GM19099 (cell line): ENCODE results near the gene TXNDC2.

Source experiments
- POLR2A ChIP-seq: IDR thresholded peaks from 3 replicates; pipeline ENCODE4 v1.6.1; 2011; ENCODE audit warnings: low read depth; ENCODE audit not compliant: insufficient read length; ENCODE audit errors: extremely low read depth

Gene TXNDC2

GRCh38 chr18:9928646-9929259, 43.0 kb downstream of the TXNDC2 start:
- TF ChIP-seq POLR2A = no peak

GRCh38 chr18:9930299-9930884, 44.6 kb downstream of the TXNDC2 start:
- no peak for TF ChIP-seq POLR2A

GRCh38 chr18:9931146-9931545, 45.4 kb downstream of the TXNDC2 start:
- no peak for TF ChIP-seq POLR2A

DNA sequence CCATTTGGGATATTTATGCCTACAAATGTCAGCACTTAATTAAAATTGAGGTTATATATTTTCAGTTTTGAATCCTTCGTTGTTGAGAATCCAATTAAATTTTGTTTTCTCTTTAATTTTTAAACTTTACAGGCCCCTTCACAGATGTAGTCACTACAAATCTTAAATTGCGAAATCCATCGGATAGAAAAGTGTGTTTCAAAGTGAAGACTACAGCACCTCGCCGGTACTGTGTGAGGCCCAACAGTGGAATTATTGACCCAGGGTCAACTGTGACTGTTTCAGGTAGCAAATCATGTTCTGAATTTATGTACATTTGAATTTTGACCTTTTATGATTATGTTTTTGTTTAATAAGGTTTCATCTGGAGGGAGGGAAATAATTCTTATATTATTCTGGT, 45.9 kb downstream of the TXNDC2 start:
- no peak for TF ChIP-seq POLR2A

DNA sequence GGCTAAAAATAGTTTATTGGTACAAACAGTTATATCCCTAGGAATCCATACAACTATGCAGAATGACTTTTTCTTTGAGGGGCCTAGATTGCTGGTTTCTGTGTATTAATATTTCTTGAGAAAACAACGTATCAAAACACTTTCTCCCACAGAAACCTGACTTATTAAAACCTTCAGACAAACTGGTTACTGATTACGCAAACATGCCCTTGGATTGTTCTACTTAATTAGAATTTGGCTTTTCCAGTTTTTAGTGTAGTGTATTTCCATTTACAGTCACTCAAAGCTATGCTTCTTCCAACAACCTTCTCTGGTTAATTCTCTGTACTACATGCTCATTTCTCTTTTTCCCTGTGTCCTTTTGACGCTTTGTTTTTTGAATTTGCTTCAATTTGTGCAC, 48.1 kb downstream of the TXNDC2 start:
- TF ChIP-seq POLR2A = no peak

GRCh38 chr18:9934274-9934673, 48.5 kb downstream of the TXNDC2 start:
- no peak for TF ChIP-seq POLR2A
